Upper lobe of left lung (tissue), 6 donors: ENCODE data around the gene BTBD9. TPM values are rescaled to one million over a fixed set of nuclear protein-coding genes. Genes with fewer than 3 reads are reported as not detected.

Source experiments
- ATAC-seq, 2 donors: fragments of 200-7000 bp; cut with Tn5 transposase; one replicate each; pipeline ENCODE4 v1.9.1; 2022; ENCODE audit warnings: mild to moderate bottlenecking in 2 of 2, moderate library complexity in 2 of 2; ENCODE audit not compliant: low FRiP score in 2 of 2
- DNase-seq, 2 donors: peaks; one replicate each; pipeline ENCODE4 v3.0.0-alpha.2; 2019 to 2020
- H3K27ac ChIP-seq, 4 donors: fragments of 200-600 bp; sonication (generic); one replicate each; pipeline ENCODE4 v1.5.1; 2016 to 2019
- H3K27me3 ChIP-seq, 4 donors: fragments of 200-600 bp; sonication (generic); one replicate each; pipeline ENCODE4 v1.5.1; 2017 to 2019
- H3K36me3 ChIP-seq, 4 donors: fragments of 200-600 bp; sonication (generic); one replicate each; pipeline ENCODE4 v1.5.1; 2016 to 2019
- H3K4me1 ChIP-seq, 4 donors: fragments of 200-600 bp; sonication (generic); one replicate each; pipeline ENCODE4 v1.5.1; 2018 to 2019
- H3K4me3 ChIP-seq, 4 donors: fragments of 200-600 bp; sonication (generic); one replicate each; pipeline ENCODE4 v1.5.1; 2017 to 2019; ENCODE audit warnings: mild to moderate bottlenecking in 2 of 4, moderate library complexity in 1 of 4
- H3K9me3 ChIP-seq, 4 donors: fragments of 200-600 bp; sonication (generic); one replicate each; pipeline ENCODE4 v1.5.1; 2018 to 2019
- EP300 ChIP-seq, 4 donors: sonication (generic); formaldehyde crosslinking; IDR thresholded peaks; one replicate each; pipeline ENCODE4 v1.5.1; 2017; ENCODE audit warnings: antibody characterized with exemption in 4 of 4, control low read depth in 2 of 4
- POLR2A ChIP-seq, 4 donors: fragments of 450-650 bp; IDR thresholded peaks; one replicate each; pipeline ENCODE4 v1.5.1; 2016 to 2017; ENCODE audit warnings: antibody characterized with exemption in 4 of 4, mild to moderate bottlenecking in 2 of 4
- POLR2AphosphoS5 ChIP-seq, 2 donors: sonication (generic); formaldehyde crosslinking; IDR thresholded peaks; one replicate each; pipeline ENCODE4 v1.5.1; 2017; ENCODE audit warnings: antibody characterized with exemption in 2 of 2
- whole genome bisulfite sequencing, 2 donors: methylation state at CpG; one replicate each; pipeline ENCODE4 v1.1.5; 2017 to 2018; 5-methylcytosine and 5-hydroxymethylcytosine counted together
- total RNA-seq, 6 donors: library from RNA; depleted of rRNA in 4 of 6; stranded (reverse); fragments of >200 nt in 4 of 6; gene quantifications; one replicate each; pipeline versions ENCODE4 v1.1.0 to v1.2.1, GENCODE V29; 2016 to 2021
- TF ChIP-seq, protein P1 (sequence below), 6 experiments: fragments of 450-650 bp in 4 of 6; fragments of 200-600 bp in 2 of 6; sonication (generic) in 2 of 6; IDR thresholded peaks; one replicate each; pipeline ENCODE4 v1.5.1; 2016 to 2019; ENCODE audit warnings: antibody characterized with exemption in 6 of 6
- donor health status: DM: no; HTN: no; CAD: no; lungs with moderate emphysema.
- donor health status: DM: no; HTN: yes; CAD: no; lungs with severe emphysema.

BTBD9 gene
- total RNA-seq, 6 donors from 2014 or later, result 18.2 to 60.8 (median 44.9) TPM

DNA sequence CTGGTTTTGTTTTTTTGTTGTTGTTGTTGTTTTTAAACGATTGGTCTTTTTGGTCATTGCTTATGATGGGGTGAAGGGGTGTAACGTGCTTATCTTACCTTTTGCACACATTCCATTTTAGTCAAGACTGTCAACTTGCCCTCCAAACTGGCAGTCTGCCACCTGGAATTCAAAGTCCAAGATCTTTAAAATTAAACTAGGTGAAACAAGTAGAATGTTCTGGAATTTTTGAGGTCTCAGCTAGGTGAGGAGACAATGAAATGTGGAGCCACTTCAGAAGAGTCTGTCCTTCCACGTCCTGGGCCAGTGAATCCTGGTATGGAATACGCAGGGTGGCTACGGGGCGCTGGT lies 475.6 kb downstream of the BTBD9 start:
- DNase-seq (no peak), ATAC-seq (no peak)
- H3K27ac ChIP-seq, result no peak overlapping the region
- H3K4me3 ChIP-seq, result no peak overlapping the region
- H3K36me3 ChIP-seq, result no peaks in the 10 kb centered on the region
- H3K27me3 ChIP-seq, result no peaks in the 10 kb centered on the region
- 80 to 86% methylated on average over 6 of the region's 6 CpGs for WGBS, 2 donors
- TF ChIP-seq, protein P1, sequence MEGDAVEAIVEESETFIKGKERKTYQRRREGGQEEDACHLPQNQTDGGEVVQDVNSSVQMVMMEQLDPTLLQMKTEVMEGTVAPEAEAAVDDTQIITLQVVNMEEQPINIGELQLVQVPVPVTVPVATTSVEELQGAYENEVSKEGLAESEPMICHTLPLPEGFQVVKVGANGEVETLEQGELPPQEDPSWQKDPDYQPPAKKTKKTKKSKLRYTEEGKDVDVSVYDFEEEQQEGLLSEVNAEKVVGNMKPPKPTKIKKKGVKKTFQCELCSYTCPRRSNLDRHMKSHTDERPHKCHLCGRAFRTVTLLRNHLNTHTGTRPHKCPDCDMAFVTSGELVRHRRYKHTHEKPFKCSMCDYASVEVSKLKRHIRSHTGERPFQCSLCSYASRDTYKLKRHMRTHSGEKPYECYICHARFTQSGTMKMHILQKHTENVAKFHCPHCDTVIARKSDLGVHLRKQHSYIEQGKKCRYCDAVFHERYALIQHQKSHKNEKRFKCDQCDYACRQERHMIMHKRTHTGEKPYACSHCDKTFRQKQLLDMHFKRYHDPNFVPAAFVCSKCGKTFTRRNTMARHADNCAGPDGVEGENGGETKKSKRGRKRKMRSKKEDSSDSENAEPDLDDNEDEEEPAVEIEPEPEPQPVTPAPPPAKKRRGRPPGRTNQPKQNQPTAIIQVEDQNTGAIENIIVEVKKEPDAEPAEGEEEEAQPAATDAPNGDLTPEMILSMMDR (IDR thresholded peaks at IDR 0.05), result no peak
- TF ChIP-seq POLR2A (IDR thresholded peaks at IDR 0.05) (no peak), EP300 (IDR thresholded peaks at IDR 0.05) (no peak), POLR2AphosphoS5 (IDR thresholded peaks at IDR 0.05) (no peak)
- H3K9me3 ChIP-seq, result no peaks in the 10 kb centered on the region
- H3K4me1 ChIP-seq, result no peaks in the 10 kb centered on the region

DNA sequence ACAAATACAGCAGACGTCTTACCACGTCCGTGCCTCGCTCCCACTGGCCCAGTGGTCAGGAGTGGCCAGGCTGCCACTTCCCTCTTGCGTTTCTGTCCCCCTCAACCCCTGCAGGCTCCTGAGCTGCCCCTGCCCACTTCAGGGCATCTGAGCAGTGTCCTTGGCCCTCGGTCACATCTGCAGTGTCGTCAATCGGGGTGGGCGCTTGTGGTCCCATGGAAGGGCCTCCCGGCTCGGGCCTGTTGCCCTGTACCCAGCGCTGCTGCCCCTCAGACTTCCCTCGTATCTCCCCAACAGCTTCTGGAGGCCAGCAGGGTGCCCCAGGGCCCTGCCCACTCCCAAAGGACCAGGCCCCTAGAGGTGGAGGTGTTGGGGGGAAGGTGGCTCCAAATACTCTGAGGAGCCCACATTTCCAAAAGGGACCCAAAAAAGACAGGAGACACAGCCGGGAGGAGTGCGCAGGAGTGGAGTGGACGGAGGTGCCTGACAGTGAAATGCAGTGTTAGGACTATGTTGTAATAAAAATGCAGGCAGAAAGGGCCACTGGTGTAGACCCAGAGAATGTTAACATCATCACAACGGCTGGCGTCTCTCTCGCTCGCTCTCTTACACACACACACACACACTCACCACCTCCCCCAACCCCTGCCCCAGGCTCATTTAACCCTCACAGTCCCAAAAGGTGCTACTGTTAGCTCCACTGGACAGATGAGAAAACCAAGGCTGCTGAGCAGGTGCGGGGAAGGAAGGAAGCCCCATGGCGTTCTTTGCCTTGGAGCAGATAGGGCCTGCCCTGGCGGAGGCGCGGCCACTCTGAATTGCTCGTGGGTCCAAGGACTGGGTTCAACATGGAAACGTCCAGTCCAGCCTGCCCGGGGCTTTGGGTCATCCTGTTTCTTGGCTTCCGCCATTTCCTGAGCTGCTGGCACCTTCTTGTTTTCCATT lies 476.3 kb downstream of the BTBD9 start:
- no peaks in the 10 kb centered on the region for H3K4me1 ChIP-seq
- H3K27ac ChIP-seq, result no peak overlapping the region
- TF ChIP-seq POLR2A (IDR thresholded peaks at IDR 0.05) (no peak), POLR2AphosphoS5 (IDR thresholded peaks at IDR 0.05) (no peak), EP300 (IDR thresholded peaks at IDR 0.05) (no peak)
- TF ChIP-seq, protein P1 (IDR thresholded peaks at IDR 0.05), result no peak
- H3K4me3 ChIP-seq, result no peak overlapping the region
- H3K36me3 ChIP-seq, result no peaks in the 10 kb centered on the region
- ATAC-seq, result no peak
- WGBS, 2 donors, result 84 to 85% methylated on average over 29 of the region's 29 CpGs
- no peaks in the 10 kb centered on the region for H3K27me3 ChIP-seq
- no peaks in the 10 kb centered on the region for H3K9me3 ChIP-seq
- peak in 1 of 2 donors; percentile 52 for DNase-seq

DNA sequence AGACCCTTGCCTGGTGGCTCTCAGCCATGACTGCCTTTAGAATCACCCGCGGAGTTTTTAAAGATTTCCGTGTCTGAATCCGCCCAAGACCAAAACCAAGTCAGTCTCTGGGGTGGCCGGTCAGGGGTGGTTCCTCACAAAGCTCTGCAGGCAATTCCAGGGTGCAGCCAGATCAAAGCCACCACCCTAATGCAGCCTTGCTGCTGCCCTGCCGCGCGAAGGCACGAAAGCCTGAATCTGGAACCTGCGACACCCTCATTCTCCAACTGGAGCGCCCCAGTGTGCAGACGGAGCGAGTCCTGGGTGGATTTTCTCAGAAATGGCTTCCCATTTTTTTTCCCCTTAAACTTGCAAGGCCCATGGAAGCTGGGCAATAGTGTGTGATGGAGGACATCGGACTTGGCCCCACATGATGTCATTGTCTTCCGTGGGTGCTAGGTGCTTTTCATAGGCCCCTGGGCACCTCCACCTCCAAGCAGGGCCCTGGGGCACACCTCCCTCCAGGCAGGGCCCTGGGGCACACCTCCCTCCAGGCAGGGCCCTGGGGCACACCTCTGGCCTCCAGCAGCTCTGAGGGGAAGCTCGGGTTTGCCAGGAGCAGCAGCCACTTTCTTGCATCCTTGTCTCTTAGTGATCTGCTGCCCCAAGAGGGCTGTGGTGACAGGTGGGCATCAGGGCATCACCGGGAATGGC lies 477.1 kb downstream of the BTBD9 start:
- DNase-seq (no peak), ATAC-seq (no peak)
- Histone ChIP-seq H3K9me3 (no peaks in the 10 kb centered on the region), H3K4me3 (no peak overlapping the region), H3K36me3 (no peaks in the 10 kb centered on the region), H3K27ac (no peak overlapping the region), H3K27me3 (no peaks in the 10 kb centered on the region), H3K4me1 (no peaks in the 10 kb centered on the region)
- 98% methylated on average over 15 to 17 of the region's 17 CpGs for WGBS, 2 donors
- TF ChIP-seq, protein P1 (IDR thresholded peaks at IDR 0.05), result no peak
- TF ChIP-seq POLR2A (IDR thresholded peaks at IDR 0.05) (no peak), EP300 (IDR thresholded peaks at IDR 0.05) (no peak), POLR2AphosphoS5 (IDR thresholded peaks at IDR 0.05) (no peak)

DNA sequence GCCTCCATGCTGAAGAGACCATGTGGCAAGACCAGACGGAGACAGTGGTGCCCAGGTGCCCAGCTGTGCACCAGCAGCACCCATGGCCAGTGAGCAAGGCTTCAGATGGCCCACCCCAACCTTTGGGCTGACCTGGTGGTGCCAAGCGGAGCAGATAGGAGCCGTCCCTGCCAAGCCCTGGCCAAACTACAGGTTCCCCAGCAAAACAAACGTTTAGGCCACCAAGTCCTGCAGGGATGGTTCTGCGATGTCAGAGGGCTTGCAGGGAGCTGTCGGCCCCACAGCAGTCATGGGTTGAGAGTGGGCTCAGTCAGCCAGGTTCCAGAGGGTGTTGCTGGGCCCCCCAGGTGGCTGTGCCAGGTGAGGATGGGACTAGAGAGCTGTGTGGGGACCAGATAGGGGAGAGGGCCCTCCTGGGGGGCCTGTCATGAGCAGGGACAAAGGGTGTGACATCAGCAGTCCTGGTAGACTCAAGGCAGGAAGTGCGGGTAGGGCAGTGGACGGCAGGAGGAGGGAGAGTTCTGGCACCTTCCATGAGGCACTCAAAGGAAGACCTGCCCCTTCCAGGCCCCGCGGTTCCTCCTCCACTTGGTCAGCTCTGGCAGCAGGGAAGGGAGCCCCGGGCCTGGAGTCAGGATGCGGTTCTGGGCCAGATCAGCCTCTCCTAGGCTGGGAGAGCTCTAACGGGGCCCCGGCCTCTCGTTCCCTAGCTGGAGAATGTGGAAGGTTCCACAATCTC lies 477.8 kb downstream of the BTBD9 start:
- DNase-seq, result no peak
- 83 to 85% methylated on average over 12 to 15 of the region's 15 CpGs for WGBS, 2 donors
- no peak for ATAC-seq

More for the DNA sequence above, 477.8 kb downstream of the BTBD9 start:
- TF ChIP-seq POLR2AphosphoS5 (IDR thresholded peaks at IDR 0.05), result no peak
- TF ChIP-seq POLR2A (IDR thresholded peaks at IDR 0.05), result no peak
- TF ChIP-seq EP300 (IDR thresholded peaks at IDR 0.05), result no peak
- TF ChIP-seq, protein P1 (IDR thresholded peaks at IDR 0.05), result no peak
- H3K27me3 ChIP-seq, result no peaks in the 10 kb centered on the region
- H3K9me3 ChIP-seq, result no peaks in the 10 kb centered on the region
- H3K36me3 ChIP-seq, result no peaks in the 10 kb centered on the region
- H3K4me1 ChIP-seq, result no peaks in the 10 kb centered on the region
- no peak overlapping the region for H3K27ac ChIP-seq
- H3K4me3 ChIP-seq, result no peak overlapping the region
